HepG2 (cell line): ENCODE measurements around the gene TRIAP1. TPM values are rescaled to one million over a fixed set of nuclear protein-coding genes. Genes with fewer than 3 reads are reported as not detected.

Experiments
- AHR ChIP-seq: IDR thresholded peaks from 2 replicates; pipeline ENCODE4 v1.6.1; 2018; ENCODE audit warnings: missing genetic modification reagents, missing compliant biosample characterization
- ATM ChIP-seq: fragments of 450-650 bp; IDR thresholded peaks from 2 replicates; pipeline ENCODE4 v1.7.1; 2017; ENCODE audit warnings: mild to moderate bottlenecking, borderline replicate concordance
- DPF2 ChIP-seq: sonication (generic); formaldehyde crosslinking; IDR thresholded peaks from 2 replicates; pipeline ENCODE4 v1.4.0; 2020; ENCODE audit warnings: mild to moderate bottlenecking, low read depth, missing genetic modification reagents, borderline replicate concordance
- EZH2 ChIP-seq: conservative IDR thresholded peaks from 2 replicates; pipeline ENCODE4 v1.6.1; 2012; ENCODE audit warnings: mild to moderate bottlenecking, low read depth, low read length, moderate library complexity
- IRX3 ChIP-seq: sonication (generic); formaldehyde crosslinking; IDR thresholded peaks from 2 replicates; pipeline ENCODE4 v1.8.1; 2023; ENCODE audit warnings: mild to moderate bottlenecking, low read depth, missing genetic modification reagents, borderline replicate concordance
- SALL1 ChIP-seq: sonication (generic); formaldehyde crosslinking; IDR thresholded peaks from 2 replicates; pipeline ENCODE4 v1.8.0; 2022; ENCODE audit warnings: mild to moderate bottlenecking, missing genetic modification reagents
- SMAD3 ChIP-seq: sonication (generic); formaldehyde crosslinking; IDR thresholded peaks from 2 replicates; pipeline ENCODE4 v1.4.0; 2020; ENCODE audit warnings: missing genetic modification reagents
- TSC22D2 ChIP-seq: sonication (generic); formaldehyde crosslinking; IDR thresholded peaks from 2 replicates; pipeline ENCODE4 v1.5.1; 2020; ENCODE audit warnings: missing genetic modification reagents, mild to moderate bottlenecking, borderline replicate concordance
- YEATS2 ChIP-seq: sonication (generic); formaldehyde crosslinking; IDR thresholded peaks from 2 replicates; pipeline ENCODE4 v1.4.0; 2020; ENCODE audit warnings: missing genetic modification reagents, borderline replicate concordance
- ZFP36L2 ChIP-seq: sonication (generic); formaldehyde crosslinking; IDR thresholded peaks from 2 replicates; pipeline ENCODE4 v1.4.0; 2020; ENCODE audit warnings: missing genetic modification reagents
- ZFP82 ChIP-seq: sonication (generic); formaldehyde crosslinking; IDR thresholded peaks from 2 replicates; pipeline ENCODE4 v1.5.1; 2020; ENCODE audit warnings: mild to moderate bottlenecking, missing genetic modification reagents, borderline replicate concordance
- ZNF12 ChIP-seq: sonication (generic); formaldehyde crosslinking; IDR thresholded peaks from 2 replicates; pipeline ENCODE4 v1.5.0; 2020; ENCODE audit warnings: missing genetic modification reagents
- ZNF143 ChIP-seq: sonication (generic); formaldehyde crosslinking; IDR thresholded peaks from 2 replicates; pipeline ENCODE4 v1.4.0; 2020; ENCODE audit warnings: missing genetic modification reagents
- ZNF224 ChIP-seq: sonication (generic); formaldehyde crosslinking; IDR thresholded peaks from 2 replicates; pipeline ENCODE4 v1.5.0; 2020; ENCODE audit warnings: mild to moderate bottlenecking, missing genetic modification reagents
- ZNF24 ChIP-seq: fragments of 450-650 bp; IDR thresholded peaks from 2 replicates; pipeline ENCODE4 v1.6.1; 2017; ENCODE audit warnings: antibody characterized with exemption, mild to moderate bottlenecking
- ZNF460 ChIP-seq: sonication (generic); formaldehyde crosslinking; IDR thresholded peaks from 2 replicates; pipeline ENCODE4 v1.5.1; 2020; ENCODE audit warnings: missing genetic modification reagents, mild to moderate bottlenecking, borderline replicate concordance
- ZNF549 ChIP-seq: sonication (generic); formaldehyde crosslinking; IDR thresholded peaks from 2 replicates; pipeline ENCODE4 v1.5.0; 2020; ENCODE audit warnings: missing genetic modification reagents
- ZNF558 ChIP-seq: sonication (generic); formaldehyde crosslinking; IDR thresholded peaks from 2 replicates; pipeline ENCODE4 v1.9.0; 2022; ENCODE audit warnings: mild to moderate bottlenecking, missing genetic modification reagents, borderline replicate concordance
- ZNF563 ChIP-seq: sonication (generic); formaldehyde crosslinking; IDR thresholded peaks from 2 replicates; pipeline ENCODE4 v1.8.0; 2022; ENCODE audit warnings: mild to moderate bottlenecking, moderate library complexity, missing genetic modification reagents
- ZNF577 ChIP-seq: sonication (generic); formaldehyde crosslinking; IDR thresholded peaks from 2 replicates; pipeline ENCODE4 v1.4.0; 2020; ENCODE audit warnings: mild to moderate bottlenecking, low read depth, missing genetic modification reagents, borderline replicate concordance
- ZNF703 ChIP-seq: sonication (generic); formaldehyde crosslinking; IDR thresholded peaks from 2 replicates; pipeline ENCODE4 v1.5.1; 2020; ENCODE audit warnings: missing genetic modification reagents, mild to moderate bottlenecking, moderate library complexity, borderline replicate concordance
- polyA plus RNA-seq, 8 experiments: library from polyadenylated mRNA; depleted of rRNA in 3 of 8; stranded (reverse) in 7 of 8; unstranded in 1 of 8; fragments of >200 nt; fragmentation: Illumina TruSeq in 4 of 8; extraction: Trizol in 4 of 8; gene quantifications; 2 replicates each; pipeline versions ENCODE4 v1.2.1 to v1.2.3, GENCODE V29; 2011 to 2016; ENCODE audit warnings: low read depth in 4 of 8, missing spikeins in 1 of 8, mixed read lengths in 1 of 8; ENCODE audit not compliant: insufficient read depth in 1 of 8
- total RNA-seq, 5 experiments: library from RNA; depleted of rRNA; stranded (reverse); fragments of >200 nt; fragmentation: Illumina TruSeq; extraction: Trizol; gene quantifications; 2 replicates each; pipeline ENCODE4 v1.2.3, GENCODE V29; 2016; ENCODE audit warnings: low read depth in 1 of 5
- TF ChIP-seq, protein P1 (sequence below): sonication (generic); formaldehyde crosslinking; IDR thresholded peaks from 2 replicates; pipeline ENCODE4 v1.5.0; 2020; ENCODE audit warnings: mild to moderate bottlenecking, missing genetic modification reagents
- TF ChIP-seq, protein P2 (sequence below): sonication (generic); formaldehyde crosslinking; IDR thresholded peaks from 2 replicates; pipeline ENCODE4 v1.5.0; 2020; ENCODE audit warnings: missing genetic modification reagents
- TF ChIP-seq, protein P3 (sequence below): sonication (generic); formaldehyde crosslinking; IDR thresholded peaks from 2 replicates; pipeline ENCODE4 v1.5.0; 2020; ENCODE audit warnings: mild to moderate bottlenecking, missing genetic modification reagents

The TRIAP1 gene
- total and polyA plus RNA-seq, 2 of the 13 experiments (the other 11 are each of a cell fraction or from before 2014, with no cell fraction given) = 55.0 to 117 TPM

DNA sequence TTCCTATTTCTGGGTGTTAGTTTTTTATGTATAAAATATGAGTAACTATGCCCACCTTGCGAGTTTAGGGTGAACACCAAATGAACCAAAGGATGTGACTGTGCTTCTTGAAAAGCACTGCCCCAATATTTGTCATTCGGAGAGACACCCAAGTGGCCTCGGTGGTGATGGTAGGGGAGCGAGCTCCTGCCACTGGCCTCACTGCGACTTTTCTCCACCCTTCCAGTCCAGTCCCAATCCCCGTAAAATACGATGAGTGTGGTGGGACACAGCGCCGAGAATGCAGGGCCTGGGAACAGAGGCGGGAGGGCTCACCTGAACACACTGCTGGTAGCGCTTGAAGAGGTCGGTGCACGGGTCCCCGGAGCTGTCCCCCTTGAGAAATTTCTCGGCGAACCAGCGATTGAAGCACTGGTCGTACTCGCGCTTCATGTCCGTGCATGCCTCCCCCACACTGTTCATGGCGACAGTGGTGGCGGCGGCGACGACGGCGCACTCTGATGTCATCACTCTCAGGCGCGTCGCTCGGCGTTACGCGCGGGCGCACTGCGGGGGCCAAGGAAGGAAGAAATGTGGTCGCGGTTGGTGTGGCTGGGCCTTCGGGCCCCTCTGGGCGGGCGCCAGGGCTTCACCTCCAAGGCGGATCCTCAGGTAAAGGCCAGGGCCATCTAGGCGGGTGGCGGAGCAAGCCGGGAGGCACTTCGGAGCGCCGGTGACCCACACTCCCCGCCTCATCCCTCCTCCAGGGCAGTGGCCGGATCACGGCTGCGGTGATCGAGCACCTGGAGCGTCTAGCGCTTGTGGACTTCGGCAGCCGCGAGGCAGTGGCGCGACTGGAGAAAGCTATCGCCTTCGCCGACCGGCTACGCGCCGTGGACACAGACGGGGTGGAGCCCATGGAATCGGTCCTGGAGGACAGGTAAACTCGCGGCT is at the start of gene TRIAP1, which contains the start of gene GATC (continued):
- TF ChIP-seq, protein P1, sequence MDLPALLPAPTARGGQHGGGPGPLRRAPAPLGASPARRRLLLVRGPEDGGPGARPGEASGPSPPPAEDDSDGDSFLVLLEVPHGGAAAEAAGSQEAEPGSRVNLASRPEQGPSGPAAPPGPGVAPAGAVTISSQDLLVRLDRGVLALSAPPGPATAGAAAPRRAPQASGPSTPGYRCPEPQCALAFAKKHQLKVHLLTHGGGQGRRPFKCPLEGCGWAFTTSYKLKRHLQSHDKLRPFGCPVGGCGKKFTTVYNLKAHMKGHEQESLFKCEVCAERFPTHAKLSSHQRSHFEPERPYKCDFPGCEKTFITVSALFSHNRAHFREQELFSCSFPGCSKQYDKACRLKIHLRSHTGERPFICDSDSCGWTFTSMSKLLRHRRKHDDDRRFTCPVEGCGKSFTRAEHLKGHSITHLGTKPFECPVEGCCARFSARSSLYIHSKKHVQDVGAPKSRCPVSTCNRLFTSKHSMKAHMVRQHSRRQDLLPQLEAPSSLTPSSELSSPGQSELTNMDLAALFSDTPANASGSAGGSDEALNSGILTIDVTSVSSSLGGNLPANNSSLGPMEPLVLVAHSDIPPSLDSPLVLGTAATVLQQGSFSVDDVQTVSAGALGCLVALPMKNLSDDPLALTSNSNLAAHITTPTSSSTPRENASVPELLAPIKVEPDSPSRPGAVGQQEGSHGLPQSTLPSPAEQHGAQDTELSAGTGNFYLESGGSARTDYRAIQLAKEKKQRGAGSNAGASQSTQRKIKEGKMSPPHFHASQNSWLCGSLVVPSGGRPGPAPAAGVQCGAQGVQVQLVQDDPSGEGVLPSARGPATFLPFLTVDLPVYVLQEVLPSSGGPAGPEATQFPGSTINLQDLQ (CRISPR knock-in tag) = no peak
- TF ChIP-seq AHR (CRISPR knock-in tag) (no peak; the same call in 1 of the 2 replicates), ZNF703 (CRISPR knock-in tag) (peak; percentile 94; the same call in 1 of the 2 replicates), DPF2 (CRISPR knock-in tag) (0 out of 2 replicates have a peak, but pooled peaks have one; percentile 14), ZNF563 (CRISPR knock-in tag) (no peak; the same call in 1 of the 2 replicates), SALL1 (CRISPR knock-in tag) (peak; percentile 87), ZNF143 (CRISPR knock-in tag) (peak; percentile 61), ZNF12 (no peak; the same call in 1 of the 2 replicates), ZNF24 (no peak), SMAD3 (CRISPR knock-in tag) (peak; percentile 90), ZFP36L2 (CRISPR knock-in tag) (0 out of 2 replicates have a peak, but pooled peaks have one; percentile 48), YEATS2 (CRISPR knock-in tag) (peak; percentile 98), ZNF224 (CRISPR knock-in tag) (peak; percentile 68), ATM (no peak; the same call in 1 of the 2 replicates), ZFP82 (no peak; the same call in 1 of the 2 replicates), IRX3 (CRISPR knock-in tag) (0 out of 2 replicates have a peak, but pooled peaks have one; percentile 78), ZNF549 (CRISPR knock-in tag) (no peak), EZH2 (no peak), ZNF577 (0 out of 2 replicates have a peak, but pooled peaks have one; percentile 56), ZNF558 (CRISPR knock-in tag) (peak; percentile 88; the same call in 1 of the 2 replicates), TSC22D2 (CRISPR knock-in tag) (peak; percentile 94; the same call in 1 of the 2 replicates), ZNF460 (CRISPR knock-in tag) (no peak; the same call in 1 of the 2 replicates)
- TF ChIP-seq, protein P2, sequence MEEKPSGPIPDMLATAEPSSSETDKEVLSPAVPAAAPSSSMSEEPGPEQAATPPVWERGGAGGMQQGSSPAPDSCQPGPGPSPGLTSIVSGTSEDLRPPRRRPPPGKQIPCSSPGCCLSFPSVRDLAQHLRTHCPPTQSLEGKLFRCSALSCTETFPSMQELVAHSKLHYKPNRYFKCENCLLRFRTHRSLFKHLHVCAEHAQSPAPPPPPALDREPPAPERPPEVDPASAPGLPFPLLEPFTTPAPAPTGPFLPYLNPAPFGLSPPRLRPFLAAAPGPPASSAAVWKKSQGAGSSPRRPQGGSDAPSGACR (CRISPR knock-in tag) = peak; percentile 59; the same call in 1 of the 2 replicates
- TF ChIP-seq, protein P3, sequence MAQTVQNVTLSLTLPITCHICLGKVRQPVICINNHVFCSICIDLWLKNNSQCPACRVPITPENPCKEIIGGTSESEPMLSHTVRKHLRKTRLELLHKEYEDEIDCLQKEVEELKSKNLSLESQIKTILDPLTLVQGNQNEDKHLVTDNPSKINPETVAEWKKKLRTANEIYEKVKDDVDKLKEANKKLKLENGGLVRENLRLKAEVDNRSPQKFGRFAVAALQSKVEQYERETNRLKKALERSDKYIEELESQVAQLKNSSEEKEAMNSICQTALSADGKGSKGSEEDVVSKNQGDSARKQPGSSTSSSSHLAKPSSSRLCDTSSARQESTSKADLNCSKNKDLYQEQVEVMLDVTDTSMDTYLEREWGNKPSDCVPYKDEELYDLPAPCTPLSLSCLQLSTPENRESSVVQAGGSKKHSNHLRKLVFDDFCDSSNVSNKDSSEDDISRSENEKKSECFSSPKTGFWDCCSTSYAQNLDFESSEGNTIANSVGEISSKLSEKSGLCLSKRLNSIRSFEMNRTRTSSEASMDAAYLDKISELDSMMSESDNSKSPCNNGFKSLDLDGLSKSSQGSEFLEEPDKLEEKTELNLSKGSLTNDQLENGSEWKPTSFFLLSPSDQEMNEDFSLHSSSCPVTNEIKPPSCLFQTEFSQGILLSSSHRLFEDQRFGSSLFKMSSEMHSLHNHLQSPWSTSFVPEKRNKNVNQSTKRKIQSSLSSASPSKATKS (CRISPR knock-in tag) = no peak; the same call in 1 of the 2 replicates
